IPS-20b (cell line): ENCODE data around the gene SURF1.

Experiments used
- H3K27ac ChIP-seq: one replicate; pipeline ENCODE4 v1.5.1; 2013; ENCODE audit warnings: low read length
- H3K27me3 ChIP-seq: 2 replicates; pipeline ENCODE4 v1.6.1; 2013; ENCODE audit warnings: mild to moderate bottlenecking, low read length, inconsistent platforms; ENCODE audit not compliant: insufficient read depth
- H3K36me3 ChIP-seq: 2 replicates; pipeline ENCODE4 v1.6.1; 2013; ENCODE audit warnings: low read depth, mild to moderate bottlenecking, inconsistent platforms, low read length, moderate library complexity; ENCODE audit not compliant: insufficient read depth
- H3K4me1 ChIP-seq: 2 replicates; pipeline ENCODE4 v1.6.1; 2013; ENCODE audit warnings: mild to moderate bottlenecking, control low read depth, inconsistent platforms, low read length, moderate library complexity; ENCODE audit not compliant: insufficient read depth
- H3K4me3 ChIP-seq: 2 replicates; pipeline ENCODE4 v1.5.1; 2013; ENCODE audit warnings: mild to moderate bottlenecking, low read length, inconsistent platforms
- H3K9ac ChIP-seq: 2 replicates; pipeline ENCODE4 v1.6.1; 2013; ENCODE audit warnings: low read depth, mild to moderate bottlenecking, inconsistent platforms, low read length, moderate library complexity
- H3K9me3 ChIP-seq: 2 replicates; pipeline ENCODE4 v1.6.1; 2013; ENCODE audit warnings: mild to moderate bottlenecking, low read depth, low read length, inconsistent platforms; ENCODE audit not compliant: insufficient read depth

The SURF1 gene

DNA sequence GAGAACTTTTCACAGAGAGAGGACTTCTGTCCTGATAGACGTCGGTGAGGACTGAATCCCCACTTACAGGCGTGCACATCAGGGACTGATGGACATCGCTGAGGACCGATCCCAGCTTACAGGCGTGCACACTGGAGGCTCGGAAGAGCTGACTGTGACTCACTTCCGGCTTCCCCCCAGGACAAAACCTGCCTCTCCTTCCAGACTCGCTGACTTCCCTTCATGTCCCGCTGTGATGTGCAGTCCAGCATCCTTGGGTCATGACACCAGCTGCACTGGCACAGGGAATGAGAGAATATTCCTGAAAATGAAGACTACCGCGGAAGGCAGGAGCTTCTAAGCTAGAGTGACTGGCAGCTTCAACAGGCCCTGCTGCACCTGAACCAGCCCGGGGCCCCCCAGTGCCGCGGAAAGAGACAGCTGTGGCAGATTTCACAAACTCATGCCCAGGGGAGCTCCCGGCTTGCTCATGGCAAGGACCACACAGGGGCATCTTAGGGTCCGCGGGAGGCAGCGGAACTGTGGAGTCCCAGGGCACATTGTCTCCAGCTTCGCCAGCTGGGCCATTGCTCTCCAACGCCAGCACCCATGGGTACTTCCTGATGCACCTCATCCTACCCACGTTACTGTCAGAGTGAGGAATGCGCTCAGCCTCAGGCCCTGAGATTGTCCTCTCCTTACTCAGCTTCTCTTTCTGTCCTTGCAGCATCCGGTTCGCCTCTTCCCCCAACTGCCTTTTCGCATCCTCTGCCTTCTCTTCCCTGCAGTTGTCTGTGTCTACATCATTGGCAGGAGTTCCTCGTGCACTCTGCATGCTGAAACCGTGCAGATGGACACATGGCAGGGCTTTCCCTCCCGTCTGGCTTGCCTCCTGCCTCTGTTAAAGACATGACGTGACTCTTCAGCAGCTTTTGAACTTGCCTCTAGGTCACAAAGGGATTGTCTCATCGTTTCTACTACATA, 49.8 kb downstream of the SURF1 start:
- no peak overlapping the region for H3K9ac ChIP-seq
- no peaks in the 10 kb centered on the region for H3K36me3 ChIP-seq
- H3K4me3 ChIP-seq, result no peak overlapping the region
- H3K27me3 ChIP-seq, result peaks cover 4% of the 10 kb centered on the region; the same call in 1 of the 2 replicates
- H3K9me3 ChIP-seq, result no peaks in the 10 kb centered on the region
- H3K4me1 ChIP-seq, result no peaks in the 10 kb centered on the region
- H3K27ac ChIP-seq, result no peak overlapping the region

DNA sequence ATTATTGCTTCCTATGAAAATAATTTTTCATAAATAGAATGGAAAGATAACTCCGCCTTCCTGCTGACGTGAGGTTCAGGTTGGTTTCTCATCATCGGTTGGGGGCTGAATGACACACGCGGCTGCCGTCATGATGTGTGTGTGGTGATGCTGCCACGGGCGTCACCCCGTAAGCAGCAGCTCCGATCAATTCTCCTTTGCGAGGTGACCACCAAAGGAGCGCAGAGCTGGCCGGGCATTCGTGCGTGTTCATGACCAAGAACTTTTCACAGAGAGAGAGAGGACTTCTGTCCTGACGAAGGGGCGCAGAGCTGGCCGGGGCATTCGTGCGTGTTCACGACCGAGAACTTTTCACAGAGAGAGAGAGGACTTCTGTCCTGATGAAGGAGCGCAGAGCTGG, 50.6 kb downstream of the SURF1 start:
- peaks cover 4% of the 10 kb centered on the region; the same call in 1 of the 2 replicates for H3K27me3 ChIP-seq
- H3K4me3 ChIP-seq, result no peak overlapping the region

DNA sequence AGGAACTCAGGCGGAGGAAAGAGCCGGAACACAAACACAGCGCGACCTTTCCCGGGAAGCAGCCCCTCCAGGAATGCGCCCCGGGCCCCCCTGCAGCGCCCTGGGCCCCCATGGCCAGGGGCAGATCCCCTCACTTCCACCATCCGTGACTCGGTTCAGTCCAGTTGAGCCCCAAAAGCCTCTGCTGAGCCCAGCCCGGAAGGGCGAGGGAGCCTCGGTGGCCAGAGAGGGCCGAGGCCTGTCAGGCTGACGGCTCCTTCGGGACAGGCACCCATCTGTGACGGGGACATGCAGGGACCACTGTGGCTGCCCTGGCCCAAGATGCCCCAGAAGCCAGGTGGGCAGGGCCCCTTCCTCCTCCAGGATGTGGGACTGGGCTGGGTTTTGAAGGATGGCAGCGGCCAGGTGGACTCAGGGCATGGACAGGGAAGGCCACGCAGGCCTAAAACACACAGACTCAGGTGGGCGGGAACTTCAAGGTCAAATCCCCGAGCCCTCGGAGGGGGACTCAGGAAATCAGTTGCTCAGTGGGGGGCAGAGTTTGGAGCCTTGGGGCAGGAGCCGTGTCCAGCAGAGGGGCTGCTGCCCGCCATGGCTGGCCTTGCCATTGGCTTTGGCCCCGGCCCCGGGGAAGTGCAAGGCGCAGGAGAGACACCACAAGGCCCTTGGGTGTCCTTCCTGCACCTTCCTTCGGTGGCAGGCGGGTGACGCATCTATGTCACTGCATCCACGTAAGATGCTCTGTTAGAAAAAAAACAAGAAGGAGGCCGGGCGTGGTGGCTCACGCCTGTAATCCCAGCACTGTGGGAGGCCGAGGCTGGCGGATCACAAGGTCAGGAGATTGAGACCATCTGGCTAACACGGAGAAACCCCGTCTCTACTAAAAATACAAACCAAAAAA, 51.6 kb downstream of the SURF1 start:
- H3K9ac ChIP-seq, result no peak overlapping the region
- no peak overlapping the region for H3K27ac ChIP-seq
- H3K4me3 ChIP-seq, result no peak overlapping the region
- peaks cover 4% of the 10 kb centered on the region; the same call in 1 of the 2 replicates for H3K27me3 ChIP-seq
- no peaks in the 10 kb centered on the region for H3K4me1 ChIP-seq
- no peaks in the 10 kb centered on the region for H3K36me3 ChIP-seq
- no peaks in the 10 kb centered on the region for H3K9me3 ChIP-seq

More for the DNA sequence above, 50.6 kb downstream of the SURF1 start:
- Histone ChIP-seq H3K36me3 (no peaks in the 10 kb centered on the region), H3K9me3 (no peaks in the 10 kb centered on the region), H3K27ac (no peak overlapping the region), H3K9ac (no peak overlapping the region), H3K4me1 (no peaks in the 10 kb centered on the region)

DNA sequence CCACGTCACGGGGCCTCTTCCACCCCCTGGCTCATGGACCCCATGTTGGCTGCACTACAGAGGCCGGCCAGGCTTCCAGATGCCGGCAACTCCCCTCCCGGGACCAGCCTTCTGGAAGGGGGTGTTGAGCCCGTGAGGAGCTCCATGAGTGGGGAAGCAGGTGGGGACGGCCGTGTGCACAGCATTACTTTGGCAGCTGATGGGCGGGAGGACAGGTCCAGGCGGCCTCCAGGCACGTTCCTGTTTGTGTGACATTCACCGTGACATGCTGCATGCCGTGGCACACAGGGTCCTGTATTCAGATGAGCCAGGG, 52.2 kb downstream of the SURF1 start:
- H3K4me1 ChIP-seq, result no peaks in the 10 kb centered on the region
- H3K9me3 ChIP-seq, result no peaks in the 10 kb centered on the region
- peaks cover 4% of the 10 kb centered on the region; the same call in 1 of the 2 replicates for H3K27me3 ChIP-seq
- H3K27ac ChIP-seq, result no peak overlapping the region
- H3K4me3 ChIP-seq, result no peak overlapping the region
- no peak overlapping the region for H3K9ac ChIP-seq
- no peaks in the 10 kb centered on the region for H3K36me3 ChIP-seq

DNA sequence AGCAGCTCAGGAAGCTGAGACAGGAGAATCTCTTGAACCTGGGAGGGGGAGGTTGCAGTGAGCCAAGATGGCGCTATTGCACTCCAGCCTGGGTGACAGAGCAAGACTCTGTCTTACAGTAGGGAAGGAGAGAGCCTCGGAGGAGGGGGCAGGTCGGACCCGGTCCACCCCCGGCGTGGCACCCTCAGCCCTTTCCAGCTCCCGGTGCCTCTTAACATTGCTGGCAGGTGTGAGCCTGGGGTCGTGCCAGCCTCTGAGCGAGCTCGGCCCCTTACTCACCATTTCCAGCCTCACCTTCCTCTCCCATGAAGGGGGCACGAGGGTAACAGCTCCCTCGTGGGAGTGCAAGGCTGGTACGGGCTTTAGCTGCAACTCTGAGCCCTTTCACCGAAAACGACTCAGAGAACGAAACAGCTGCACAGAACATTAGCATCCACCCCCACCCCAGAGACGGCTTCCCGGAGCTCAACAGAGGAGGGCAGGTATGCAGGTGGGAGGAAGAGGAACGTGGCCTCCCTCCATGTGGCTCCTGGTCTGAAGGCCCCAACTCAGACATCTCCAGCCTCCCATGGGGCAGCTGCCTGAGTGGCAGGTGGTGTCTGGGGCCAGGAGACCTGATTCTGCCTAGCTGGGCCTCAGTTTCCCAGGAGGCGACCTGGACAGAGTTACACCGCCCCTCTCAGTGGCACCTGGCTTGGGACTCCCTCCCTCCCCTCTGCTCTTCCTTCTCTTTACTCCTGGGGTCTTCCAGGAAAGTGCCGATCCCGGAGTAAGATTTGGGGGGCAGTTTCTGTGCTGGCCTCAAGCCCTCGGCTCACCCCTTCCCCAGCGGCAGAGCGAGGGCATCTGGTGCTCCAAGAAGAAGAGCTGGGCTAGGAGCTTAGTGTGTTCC, 52.8 kb downstream of the SURF1 start:
- Histone ChIP-seq H3K4me3 (no peak overlapping the region), H3K9me3 (no peaks in the 10 kb centered on the region), H3K9ac (no peak overlapping the region), H3K27ac (no peak overlapping the region), H3K4me1 (no peaks in the 10 kb centered on the region), H3K27me3 (peaks cover 4% of the 10 kb centered on the region; the same call in 1 of the 2 replicates), H3K36me3 (no peaks in the 10 kb centered on the region)
